Colonic mucosa (tissue), 4 donors: ENCODE measurements around the gene ELMOD3. TPM values are rescaled to one million over a fixed set of nuclear protein-coding genes. Genes with fewer than 3 reads are reported as not detected.
"Not testable (repeated sequence)": the region's sequence is repeated elsewhere in the genome, so short reads cannot be mapped to it uniquely, and the experiment has no call there.

Source experiments
- DNase-seq: peaks from one replicate; pipeline ENCODE4 v3.0.0-alpha.2; 2020
- H3K27ac ChIP-seq: fragments of 200-600 bp; one replicate; pipeline ENCODE4 v1.8.0; 2021
- H3K27me3 ChIP-seq: fragments of 200-600 bp; one replicate; pipeline ENCODE4 v1.8.0; 2021
- H3K36me3 ChIP-seq: fragments of 200-600 bp; one replicate; pipeline ENCODE4 v1.8.0; 2021
- H3K4me1 ChIP-seq: fragments of 200-600 bp; one replicate; pipeline ENCODE4 v1.8.0; 2021; ENCODE audit warnings: mild to moderate bottlenecking
- H3K4me3 ChIP-seq: fragments of 200-600 bp; one replicate; pipeline ENCODE4 v1.8.0; 2021
- H3K9ac ChIP-seq, 2 donors: one replicate each; pipeline ENCODE4 v1.7.0; 2013; ENCODE audit warnings: control low read depth in 2 of 2, low read depth in 2 of 2, low read length in 2 of 2
- H3K9me3 ChIP-seq: fragments of 200-600 bp; one replicate; pipeline ENCODE4 v1.8.0; 2021
- CTCF ChIP-seq: fragments of 200-600 bp; IDR thresholded peaks from one replicate; pipeline ENCODE4 v1.8.0; 2022; ENCODE audit warnings: antibody characterized with exemption, mild to moderate bottlenecking
- intact Hi-C: fragments of 100-400 bp; cut with DNase I; formaldehyde crosslinking; loops from one replicate; pipeline ENCODE4 v1.14.1; 2022
- total RNA-seq, 2 donors: library from RNA; stranded (reverse); fragmentation: NEBNext Ultra II Directional in 1 of 2; extraction: Animal tissue kit (Norgen Biotek cat#: 25700) in 1 of 2; gene quantifications; one replicate each; pipeline ENCODE4 v1.2.1, GENCODE V29; 2021
- donor health status: healthy.
- donor health status: DM: no; HTN: no; CAD: no.
- donor health status: DM: no; HTN: no; CAD: no.

The ELMOD3 gene
- total RNA-seq, 2 donors from 2014 or later = 13.4 to 19.4 TPM

- Histone ChIP-seq H3K9me3 (no peaks in the 10 kb centered on the region), H3K4me3 (no peak overlapping the region), H3K27me3 (no peaks in the 10 kb centered on the region), H3K4me1 (no peaks in the 10 kb centered on the region), H3K9ac (no peak overlapping the region), H3K27ac (no peak overlapping the region), H3K36me3 (no peaks in the 10 kb centered on the region)
- no peak for DNase-seq
- intact Hi-C loops = no loop called here
- no peak for TF ChIP-seq CTCF
Observed at GRCh38 chr2:85334928-85335327, 19.6 kb upstream of the ELMOD3 start.

GRCh38 chr2:85340034-85340892 is 14.3 kb upstream of the ELMOD3 start:
- no peaks in the 10 kb centered on the region for H3K4me1 ChIP-seq
- H3K4me3 ChIP-seq = no peak overlapping the region
- TF ChIP-seq CTCF = no peak
- intact Hi-C loops = no loop called here
- H3K27ac ChIP-seq = no peak overlapping the region
- H3K9me3 ChIP-seq = no peaks in the 10 kb centered on the region
- DNase-seq = no peak
- peaks cover under 1% of the 10 kb centered on the region for H3K36me3 ChIP-seq
- H3K27me3 ChIP-seq = no peaks in the 10 kb centered on the region
- H3K9ac ChIP-seq = no peak overlapping the region

- no peak for TF ChIP-seq CTCF
- no peaks in the 10 kb centered on the region for H3K4me1 ChIP-seq
- no peaks in the 10 kb centered on the region for H3K9me3 ChIP-seq
- DNase-seq = no peak
- no peak overlapping the region for H3K9ac ChIP-seq
- peaks cover 11% of the 10 kb centered on the region for H3K36me3 ChIP-seq
- H3K27ac ChIP-seq = no peak overlapping the region
- intact Hi-C loops = no loop called here
- H3K27me3 ChIP-seq = no peaks in the 10 kb centered on the region
- no peak overlapping the region for H3K4me3 ChIP-seq
Observed at GRCh38 chr2:85341269-85342029, 13.1 kb upstream of the ELMOD3 start.

GRCh38 chr2:85342156-85342555 is 12.4 kb upstream of the ELMOD3 start:
- Histone ChIP-seq H3K27me3 (no peaks in the 10 kb centered on the region), H3K36me3 (peaks cover 11% of the 10 kb centered on the region), H3K4me3 (no peak overlapping the region), H3K27ac (no peak overlapping the region), H3K9me3 (no peaks in the 10 kb centered on the region), H3K9ac (no peak overlapping the region), H3K4me1 (no peaks in the 10 kb centered on the region)
- intact Hi-C loops = no loop called here
- no peak for TF ChIP-seq CTCF
- no peak for DNase-seq

GRCh38 chr2:85343207-85343895 is 11.2 kb upstream of the ELMOD3 start:
- H3K27ac ChIP-seq, H3K9me3 ChIP-seq, H3K4me1 ChIP-seq, H3K27me3 ChIP-seq, DNase-seq, intact Hi-C loops, H3K9ac ChIP-seq, H3K4me3 ChIP-seq: not testable (repeated sequence)
- peaks cover 11% of the 10 kb centered on the region for H3K36me3 ChIP-seq
